Progenitor cell of endocrine pancreas (in vitro differentiated cells): Measurements from ENCODE around the gene CSHL1. TPM values are rescaled to one million over a fixed set of nuclear protein-coding genes. Genes with fewer than 3 reads are reported as not detected.
"Not testable (repeated sequence)": the region's sequence is repeated elsewhere in the genome, so short reads cannot be mapped to it uniquely, and the experiment has no call there.

Source experiments
- DNase-seq: peaks from one replicate; pipeline ENCODE4 v3.0.0; 2021; ENCODE audit warnings: low spot score; ENCODE audit not compliant: unreplicated experiment
- H3K27ac Mint-ChIP-seq: 2 replicates; pipeline ENCODE4 v1.8.0; 2021; ENCODE audit warnings: mild to moderate bottlenecking, moderate library complexity, mixed read lengths
- H3K27me3 Mint-ChIP-seq: 2 replicates; pipeline ENCODE4 v1.8.0; 2021; ENCODE audit warnings: mixed read lengths
- H3K36me3 Mint-ChIP-seq: 2 replicates; pipeline ENCODE4 v1.8.0; 2022; ENCODE audit warnings: mixed read lengths; ENCODE audit not compliant: insufficient read depth
- H3K4me1 Mint-ChIP-seq: 2 replicates; pipeline ENCODE4 v1.8.0; 2021; ENCODE audit warnings: low read depth, mixed read lengths
- H3K4me3 Mint-ChIP-seq: 2 replicates; pipeline ENCODE4 v1.8.0; 2021; ENCODE audit warnings: low read depth, mild to moderate bottlenecking, moderate library complexity, mixed read lengths
- H3K9me3 Mint-ChIP-seq: 2 replicates; pipeline ENCODE4 v1.8.0; 2021; ENCODE audit warnings: low read depth, mixed read lengths
- total RNA-seq: library from RNA; stranded (reverse); gene quantifications from 2 replicates; pipeline ENCODE4 v1.2.1, GENCODE V29; 2021
- TF ChIP-seq, protein P1 (sequence below): fragments of 200-600 bp; sonication (generic); IDR thresholded peaks from one replicate; pipeline ENCODE4 v1.5.0; 2021; ENCODE audit warnings: antibody characterized with exemption, mild to moderate bottlenecking; ENCODE audit not compliant: unreplicated experiment

Gene CSHL1
- total RNA-seq, 1 donor from 2014 or later = not detected

DNA sequence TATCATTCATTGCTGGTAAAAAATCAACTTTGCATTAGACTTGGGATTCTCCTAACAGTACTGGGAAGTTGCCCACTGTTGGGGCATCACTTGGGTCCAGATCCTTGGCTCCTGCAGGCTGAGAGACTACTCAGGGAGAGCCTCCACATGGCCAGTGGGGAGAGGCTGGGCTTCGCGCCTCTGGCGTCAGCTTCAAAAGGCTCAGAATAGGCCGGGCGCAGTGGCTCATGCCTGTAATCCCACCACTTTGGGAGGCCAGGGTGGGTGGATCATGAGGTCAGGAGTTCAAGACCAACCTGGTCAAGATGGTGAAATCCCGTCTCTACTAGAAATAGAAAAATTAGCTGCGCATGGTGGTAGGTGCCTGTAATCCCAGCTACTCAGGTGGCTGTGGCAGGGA is 3.4 kb upstream of the CSHL1 start:
- Mint-ChIP-seq H3K36me3 (no peaks in the 10 kb centered on the region), H3K4me1 (no peaks in the 10 kb centered on the region), H3K27ac (no peak overlapping the region), H3K4me3 (no peak overlapping the region), H3K9me3 (no peaks in the 10 kb centered on the region), H3K27me3 (peaks cover 53% of the 10 kb centered on the region)
- no peak for DNase-seq
- TF ChIP-seq, protein P1, sequence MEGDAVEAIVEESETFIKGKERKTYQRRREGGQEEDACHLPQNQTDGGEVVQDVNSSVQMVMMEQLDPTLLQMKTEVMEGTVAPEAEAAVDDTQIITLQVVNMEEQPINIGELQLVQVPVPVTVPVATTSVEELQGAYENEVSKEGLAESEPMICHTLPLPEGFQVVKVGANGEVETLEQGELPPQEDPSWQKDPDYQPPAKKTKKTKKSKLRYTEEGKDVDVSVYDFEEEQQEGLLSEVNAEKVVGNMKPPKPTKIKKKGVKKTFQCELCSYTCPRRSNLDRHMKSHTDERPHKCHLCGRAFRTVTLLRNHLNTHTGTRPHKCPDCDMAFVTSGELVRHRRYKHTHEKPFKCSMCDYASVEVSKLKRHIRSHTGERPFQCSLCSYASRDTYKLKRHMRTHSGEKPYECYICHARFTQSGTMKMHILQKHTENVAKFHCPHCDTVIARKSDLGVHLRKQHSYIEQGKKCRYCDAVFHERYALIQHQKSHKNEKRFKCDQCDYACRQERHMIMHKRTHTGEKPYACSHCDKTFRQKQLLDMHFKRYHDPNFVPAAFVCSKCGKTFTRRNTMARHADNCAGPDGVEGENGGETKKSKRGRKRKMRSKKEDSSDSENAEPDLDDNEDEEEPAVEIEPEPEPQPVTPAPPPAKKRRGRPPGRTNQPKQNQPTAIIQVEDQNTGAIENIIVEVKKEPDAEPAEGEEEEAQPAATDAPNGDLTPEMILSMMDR = no peak

DNA sequence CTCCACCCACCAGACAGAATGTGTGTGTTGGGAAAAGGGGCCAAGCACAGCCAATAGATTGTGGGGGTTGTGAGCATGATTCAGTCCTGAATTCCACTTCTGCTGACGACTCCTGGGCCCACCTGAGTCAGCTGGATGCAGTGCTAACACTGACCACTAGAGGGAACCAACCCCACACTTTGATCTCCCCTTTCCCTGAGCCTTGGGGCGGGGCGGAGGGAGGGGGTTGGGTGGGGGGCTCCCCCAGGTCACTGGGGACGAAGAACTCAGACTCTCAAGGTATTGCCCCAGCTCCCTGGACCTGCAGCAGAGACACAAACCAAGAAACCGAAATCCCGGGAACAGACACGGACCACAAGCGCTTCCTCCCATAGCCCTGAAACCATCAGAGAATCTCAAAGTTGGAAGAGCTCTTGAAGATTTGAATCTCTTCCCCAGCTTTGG is 621 bp upstream of the CSHL1 start:
- no peaks in the 10 kb centered on the region for H3K9me3 Mint-ChIP-seq
- H3K27ac Mint-ChIP-seq = no peak overlapping the region

DNA sequence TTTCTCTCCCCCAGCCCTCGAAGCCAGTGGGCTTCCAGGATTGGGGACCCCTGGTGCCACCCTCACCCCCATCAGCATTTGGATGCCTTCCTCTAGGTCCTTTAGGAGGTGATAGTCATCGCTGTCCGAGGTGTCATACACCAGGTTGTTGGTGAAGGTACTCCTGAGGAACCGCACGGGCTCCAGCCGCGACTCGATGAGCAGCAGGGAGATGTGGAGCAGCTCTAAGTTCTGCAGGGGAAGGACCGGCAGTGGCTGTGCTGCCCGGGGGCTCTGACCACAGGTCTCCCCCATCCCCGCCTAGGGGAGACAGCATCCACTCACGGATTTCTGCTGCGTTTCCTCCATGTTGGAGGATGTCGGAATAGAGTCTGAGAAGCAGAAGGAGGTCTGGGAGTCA is 962 bp downstream of the CSHL1 start:
- H3K4me3 Mint-ChIP-seq = no peak overlapping the region
- peaks cover 45% of the 10 kb centered on the region for H3K27me3 Mint-ChIP-seq
- no peaks in the 10 kb centered on the region for H3K9me3 Mint-ChIP-seq
- TF ChIP-seq, protein P1 = no peak
- H3K4me1 Mint-ChIP-seq = no peaks in the 10 kb centered on the region
- DNase-seq = no peak
- H3K27ac Mint-ChIP-seq = no peak overlapping the region
- no peaks in the 10 kb centered on the region for H3K36me3 Mint-ChIP-seq

More for the DNA sequence above, 621 bp upstream of the CSHL1 start:
- no peak overlapping the region for H3K4me3 Mint-ChIP-seq
- H3K27me3 Mint-ChIP-seq = peaks cover 56% of the 10 kb centered on the region
- no peaks in the 10 kb centered on the region for H3K4me1 Mint-ChIP-seq
- no peaks in the 10 kb centered on the region for H3K36me3 Mint-ChIP-seq
- peak; percentile 63 for DNase-seq
- TF ChIP-seq, protein P1 = peak; percentile 84

DNA sequence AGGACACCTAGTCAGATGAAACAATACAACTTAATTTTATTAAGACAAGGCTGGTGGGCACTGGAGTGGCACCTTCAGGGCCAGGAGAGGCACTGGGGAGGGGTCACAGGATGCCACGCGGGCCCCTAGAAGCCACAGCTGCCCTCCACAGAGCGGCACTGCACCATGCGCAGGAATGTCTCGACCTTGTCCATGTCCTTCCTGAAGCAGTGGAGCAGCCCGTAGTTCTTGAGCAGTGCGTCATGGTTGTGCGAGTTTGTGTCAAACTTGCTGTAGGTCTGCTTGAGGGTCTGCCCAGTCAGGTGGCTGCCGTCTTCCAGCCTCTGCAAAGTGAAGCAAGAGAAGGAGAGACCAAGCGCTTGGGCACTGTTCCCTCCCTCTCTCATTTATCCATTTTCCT is 1.5 kb downstream of the CSHL1 start:
- not testable (repeated sequence) for H3K4me1 Mint-ChIP-seq, H3K36me3 Mint-ChIP-seq, H3K4me3 Mint-ChIP-seq, H3K9me3 Mint-ChIP-seq, DNase-seq, H3K27ac Mint-ChIP-seq
- H3K27me3 Mint-ChIP-seq = peaks cover 45% of the 10 kb centered on the region

DNA sequence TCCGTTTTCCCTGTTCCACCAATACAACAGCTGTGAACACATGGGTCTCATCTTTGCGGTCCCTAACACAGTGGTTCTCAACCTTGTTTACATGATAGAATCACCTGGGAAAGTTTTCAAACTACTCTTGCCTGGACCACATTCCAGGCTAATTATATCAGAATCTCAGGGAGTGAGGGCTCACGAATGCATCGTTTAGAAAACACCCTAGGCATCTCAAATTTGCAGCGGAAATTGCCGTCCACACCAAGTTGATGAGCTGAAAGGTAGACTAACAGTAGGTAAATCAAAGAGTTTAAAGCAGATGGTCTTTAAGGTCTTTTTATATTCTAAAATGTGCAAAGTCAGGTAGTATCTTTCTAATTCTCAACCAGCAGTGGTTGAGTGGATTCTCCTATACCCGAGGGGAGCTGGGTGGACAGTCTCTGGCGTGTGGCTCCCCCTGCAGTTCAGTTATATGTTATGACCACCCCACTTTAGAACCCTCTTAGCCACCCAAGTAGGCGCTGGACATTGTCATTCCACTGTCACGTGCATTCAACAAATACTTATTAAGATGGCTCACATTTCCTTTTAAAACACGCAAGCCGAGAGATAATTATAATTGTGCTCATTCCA is 3.8 kb downstream of the CSHL1 start:
- not testable (repeated sequence) for H3K4me1 Mint-ChIP-seq, H3K36me3 Mint-ChIP-seq
- H3K27me3 Mint-ChIP-seq = peaks cover 46% of the 10 kb centered on the region

DNA sequence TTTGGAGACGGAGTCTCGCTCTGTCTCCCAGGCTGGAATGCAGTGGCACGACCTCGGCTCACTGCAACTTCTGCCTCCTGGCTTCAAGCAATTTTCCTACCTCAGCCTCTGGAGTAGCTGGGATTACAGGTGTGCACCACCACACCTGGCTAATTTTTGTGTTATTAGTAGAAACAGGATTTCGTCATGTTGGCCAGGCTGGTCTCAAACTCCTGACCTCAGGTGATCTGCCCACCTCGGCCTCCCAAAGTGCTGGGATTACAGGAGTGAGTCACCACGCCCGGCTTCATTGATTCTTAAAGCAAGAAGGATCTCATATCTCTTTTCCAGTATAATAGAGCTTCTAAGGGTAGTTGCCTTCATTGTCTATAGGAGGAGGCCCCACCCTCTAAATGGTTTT is 6.3 kb downstream of the CSHL1 start:
- not testable (repeated sequence) for H3K4me1 Mint-ChIP-seq, H3K4me3 Mint-ChIP-seq, DNase-seq, H3K27ac Mint-ChIP-seq, H3K9me3 Mint-ChIP-seq, H3K36me3 Mint-ChIP-seq
- H3K27me3 Mint-ChIP-seq = peaks cover 38% of the 10 kb centered on the region

More for the DNA sequence above, 3.8 kb downstream of the CSHL1 start:
- not testable (repeated sequence) for H3K27ac Mint-ChIP-seq, H3K9me3 Mint-ChIP-seq, DNase-seq, H3K4me3 Mint-ChIP-seq
- TF ChIP-seq, protein P1 = peak; percentile 40
